Right cardiac atrium (tissue), 5 donors: ENCODE data around the gene REG1B. TPM values are rescaled to one million over a fixed set of nuclear protein-coding genes. Genes with fewer than 3 reads are reported as not detected.
"Not testable (repeated sequence)": the region's sequence is repeated elsewhere in the genome, so short reads cannot be mapped to it uniquely, and the experiment has no call there.

Experiments
- ATAC-seq, 2 donors: fragments of 200-7000 bp; cut with Tn5 transposase; one replicate each; pipeline versions ENCODE4 v1.8.0 to v1.9.1; 2020; ENCODE audit warnings: moderate library complexity in 2 of 2, mild to moderate bottlenecking in 1 of 2
- DNase-seq, 3 donors: peaks; one replicate each; pipeline ENCODE4 v3.0.0-alpha.2; 2020
- H3K27ac ChIP-seq: one replicate; pipeline ENCODE4 v1.5.1; 2013; ENCODE audit warnings: mild to moderate bottlenecking, low read length, control low read depth, moderate library complexity
- H3K27me3 ChIP-seq: one replicate; pipeline ENCODE4 v1.6.1; 2013; ENCODE audit not compliant: control insufficient read depth, insufficient read depth
- H3K4me1 ChIP-seq: one replicate; pipeline ENCODE4 v1.6.1; 2013; ENCODE audit warnings: low read length; ENCODE audit not compliant: control insufficient read depth, insufficient read depth
- H3K4me3 ChIP-seq: one replicate; pipeline ENCODE4 v1.5.1; 2013; ENCODE audit warnings: low read length, control low read depth
- H3K9me3 ChIP-seq: one replicate; pipeline ENCODE4 v1.6.1; 2013; ENCODE audit warnings: low read length; ENCODE audit not compliant: control insufficient read depth
- WGBS: extraction: QIAGEN DNeasy Blood & Tissue Kit; methylation state at CpG from one replicate; pipeline ENCODE4 v1.1.7; 2013; 5-methylcytosine and 5-hydroxymethylcytosine counted together
- intact Hi-C, 4 donors: fragments of 100-400 bp; cut with DNase I; formaldehyde crosslinking; loops; one replicate each; pipeline versions ENCODE4 v1.11.0 to v1.14.0; 2022 to 2023
- polyA plus RNA-seq: library from polyadenylated mRNA; stranded (reverse); fragments of 200-250 nt; gene quantifications from one replicate; pipeline ENCODE4 v1.2.3, GENCODE V29; 2013
- total RNA-seq, 4 donors: library from RNA; stranded (reverse); fragmentation: NEBNext Ultra II Directional; extraction: Animal tissue kit (Norgen Biotek cat#: 25700); gene quantifications; one replicate each; pipeline ENCODE4 v1.2.1, GENCODE V29; 2021
- donor health status: healthy with polysubstance abuse.
- donor health status: DM: no; HTN: yes; CAD: no.
- donor health status: DM: no; HTN: no; CAD: no.
- donor health status: DM: no; HTN: yes; CAD: no; lungs with severe emphysema.
- donor health status: DM: yes; HTN: yes; CAD: no.

The REG1B gene
- total and polyA plus RNA-seq, 5 donors: 0.20 TPM; not detected in 4

- DNase-seq (no peak), ATAC-seq (no peak)
- H3K9me3 ChIP-seq: no peaks in the 10 kb centered on the region
- H3K27me3 ChIP-seq: no peaks in the 10 kb centered on the region
- no peaks in the 10 kb centered on the region for H3K4me1 ChIP-seq
- intact Hi-C loops: no loop called here
- WGBS: 80% methylated on average over 3 of the region's 3 CpGs
- H3K27ac ChIP-seq: no peak overlapping the region
- H3K4me3 ChIP-seq: no peak overlapping the region
These were observed 3.2 kb downstream of the REG1B start for GRCh38 chr2:79084495-79085135.

DNA sequence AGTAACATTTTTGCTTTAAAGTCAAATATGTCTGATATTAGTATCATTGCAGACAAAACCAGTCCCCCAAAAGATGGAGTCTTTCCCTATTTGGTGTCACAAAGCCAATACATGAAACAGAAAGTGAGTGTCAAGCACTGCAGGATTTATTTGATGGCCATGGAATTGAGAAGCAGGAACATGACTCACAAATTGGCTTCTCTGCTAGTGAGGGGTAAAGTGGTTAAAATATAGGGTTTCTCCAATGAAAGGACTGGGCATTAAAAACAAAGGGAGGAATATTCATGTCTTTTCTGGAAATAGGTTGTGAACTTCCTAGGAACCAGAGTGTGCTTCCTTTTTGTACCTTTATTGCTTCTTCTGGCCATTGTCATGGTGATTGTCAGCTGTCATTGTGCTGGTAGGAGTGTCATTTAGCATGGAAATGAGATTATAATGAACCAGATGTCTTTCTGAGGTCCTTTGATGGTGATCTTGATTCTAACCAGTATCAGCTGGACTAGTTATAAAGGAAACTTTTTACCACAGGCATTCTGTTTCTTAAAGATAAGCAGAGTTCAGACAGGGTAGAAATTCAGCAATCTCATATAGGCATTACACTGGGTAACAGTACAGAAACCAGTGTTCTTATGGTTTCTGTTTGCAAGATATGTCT lies 4.1 kb downstream of the REG1B start:
- DNase-seq (no peak), ATAC-seq (no peak)
- Histone ChIP-seq H3K27me3 (no peaks in the 10 kb centered on the region), H3K4me3 (no peak overlapping the region), H3K4me1 (no peaks in the 10 kb centered on the region), H3K9me3 (no peaks in the 10 kb centered on the region), H3K27ac (no peak overlapping the region)
- intact Hi-C loops: no loop called here

GRCh38 chr2:79082987-79083386 lies 4.8 kb downstream of the REG1B start:
- Histone ChIP-seq H3K27ac (no peak overlapping the region), H3K9me3 (no peaks in the 10 kb centered on the region), H3K27me3 (no peaks in the 10 kb centered on the region), H3K4me1 (no peaks in the 10 kb centered on the region), H3K4me3 (no peak overlapping the region)
- peak in 1 of 3 donors; percentile 52 for DNase-seq
- 70% methylated on average over 5 of the region's 5 CpGs for WGBS
- ATAC-seq: no peak
- intact Hi-C loops: no loop called here

GRCh38 chr2:79071078-79071477 lies 16.7 kb downstream of the REG1B start:
- intact Hi-C loops: no loop called here
- Histone ChIP-seq H3K27me3 (no peaks in the 10 kb centered on the region), H3K4me1 (no peaks in the 10 kb centered on the region), H3K4me3 (no peak overlapping the region), H3K27ac (no peak overlapping the region), H3K9me3 (no peaks in the 10 kb centered on the region)
- 79% methylated on average over 2 of the region's 2 CpGs for WGBS
- no peak for DNase-seq
- ATAC-seq: no peak

DNA sequence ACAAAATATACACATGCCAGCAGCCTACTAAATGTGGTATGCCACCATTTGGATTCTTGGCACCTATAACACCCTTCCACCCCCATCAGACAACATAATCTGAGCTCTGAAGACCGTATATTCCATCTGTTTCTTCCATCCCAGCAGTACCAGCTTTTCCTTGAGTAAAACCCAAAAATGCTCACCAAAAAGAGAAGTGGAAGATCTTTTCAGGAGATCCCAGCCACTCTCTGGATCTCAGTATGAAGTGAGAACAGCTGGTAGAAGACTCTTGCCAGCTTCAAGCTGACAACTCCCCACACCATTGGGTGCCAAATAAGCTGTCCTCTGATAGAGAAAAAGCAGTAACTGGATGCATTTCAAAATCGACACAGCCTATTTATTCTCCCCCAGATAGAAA lies 22.6 kb downstream of the REG1B start:
- Histone ChIP-seq H3K9me3 (no peaks in the 10 kb centered on the region), H3K4me1 (no peaks in the 10 kb centered on the region), H3K27ac (no peak overlapping the region), H3K4me3 (no peak overlapping the region), H3K27me3 (no peaks in the 10 kb centered on the region)
- intact Hi-C loops: no loop called here
- ATAC-seq (no peak), DNase-seq (no peak)
- 68% methylated on average over 2 of the region's 2 CpGs for WGBS

DNA sequence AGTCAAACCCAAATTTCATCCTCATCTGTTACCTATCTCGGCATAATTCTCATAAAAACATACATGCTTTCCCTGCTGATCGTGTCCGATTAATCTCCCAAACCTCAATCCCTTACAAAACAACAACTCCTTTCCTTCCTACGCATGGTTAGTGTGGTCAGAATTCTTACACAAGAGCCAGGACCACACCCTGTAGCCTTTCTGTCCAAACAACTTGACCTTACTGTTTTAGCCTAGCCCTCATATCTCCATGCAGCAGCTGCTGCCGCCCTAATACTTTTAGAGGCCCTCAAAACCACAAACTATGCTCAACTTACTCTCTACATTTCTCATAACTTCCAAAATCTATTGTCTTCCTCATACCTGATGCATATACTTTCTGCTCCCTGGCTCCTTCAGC lies 33.0 kb downstream of the REG1B start:
- intact Hi-C loops, DNase-seq, H3K4me1 ChIP-seq, H3K27ac ChIP-seq, H3K4me3 ChIP-seq, H3K27me3 ChIP-seq, H3K9me3 ChIP-seq, ATAC-seq: not testable (repeated sequence)
- 77% methylated on average over 5 of the region's 5 CpGs for WGBS

DNA sequence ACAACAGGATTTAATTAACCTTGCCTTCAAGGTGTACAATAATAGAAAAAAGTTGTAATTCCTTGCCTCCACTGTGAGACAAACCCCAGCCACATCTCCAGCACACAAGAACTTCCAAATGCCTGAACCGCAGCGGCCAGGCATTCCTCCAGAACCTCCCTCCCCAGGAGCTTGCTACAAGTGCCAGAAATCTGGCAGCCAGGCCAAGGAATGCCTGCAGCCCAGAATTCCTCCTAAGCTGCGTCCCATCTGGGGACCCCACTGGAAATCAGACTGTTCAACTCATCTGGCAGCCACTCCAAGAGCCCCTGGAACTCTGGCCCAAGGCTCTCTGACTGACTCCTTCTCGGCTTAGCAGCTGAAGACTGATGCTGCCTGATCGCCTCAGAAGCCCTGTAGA lies 34.3 kb downstream of the REG1B start:
- H3K4me3 ChIP-seq, H3K27me3 ChIP-seq, intact Hi-C loops, H3K27ac ChIP-seq, H3K4me1 ChIP-seq, ATAC-seq, H3K9me3 ChIP-seq: not testable (repeated sequence)
- 40% methylated on average over 5 of the region's 5 CpGs for WGBS
- DNase-seq: peak in 1 of 3 donors; percentile 38

DNA sequence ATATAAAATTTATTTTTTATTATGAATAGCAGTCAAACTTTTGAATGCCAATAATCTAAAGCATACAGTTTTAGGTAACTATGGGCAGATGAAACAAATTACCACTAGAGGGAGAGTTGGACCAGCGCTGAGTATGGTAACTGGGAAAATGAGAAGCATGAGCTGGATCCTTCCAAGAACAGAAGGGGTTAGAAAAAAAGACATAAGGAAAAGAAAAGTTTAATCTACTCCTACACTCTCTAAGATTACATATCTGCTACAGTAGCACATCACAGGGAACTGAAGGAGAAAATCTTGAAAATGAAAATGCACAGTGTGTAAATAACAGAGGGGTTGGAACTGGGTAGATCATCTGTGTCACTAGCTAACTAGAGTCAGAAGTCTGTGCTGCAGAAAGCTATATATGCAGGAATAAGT lies 46.8 kb downstream of the REG1B start:
- Histone ChIP-seq H3K4me1 (no peaks in the 10 kb centered on the region), H3K9me3 (no peaks in the 10 kb centered on the region), H3K27ac (no peak overlapping the region), H3K4me3 (no peak overlapping the region), H3K27me3 (no peaks in the 10 kb centered on the region)
- intact Hi-C loops: no loop called here
- no peak for ATAC-seq
- WGBS: 8% methylated on average over 1 of the region's 1 CpG
- DNase-seq: no peak

DNA sequence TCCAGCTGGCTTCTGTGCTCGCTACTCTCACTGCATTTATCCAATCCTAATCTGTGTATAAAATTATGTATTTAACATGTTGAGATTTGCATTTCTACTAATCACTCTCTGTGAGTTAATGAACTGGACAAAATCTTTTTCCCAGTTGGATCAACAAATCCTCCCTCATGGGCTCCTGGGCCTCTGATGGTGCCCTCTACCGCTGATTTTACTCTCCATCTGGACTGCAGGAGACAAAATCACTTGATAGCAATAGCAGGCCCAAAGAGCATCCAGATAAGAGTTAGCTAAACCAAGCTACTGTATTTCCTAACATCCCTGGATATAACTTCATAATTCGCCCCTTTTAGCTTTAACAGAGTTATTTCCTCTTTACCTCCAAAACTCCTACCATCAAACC lies 47.8 kb downstream of the REG1B start:
- WGBS: 56% methylated on average over 3 of the region's 3 CpGs
- H3K4me1 ChIP-seq: no peaks in the 10 kb centered on the region
- no peaks in the 10 kb centered on the region for H3K27me3 ChIP-seq
- H3K9me3 ChIP-seq: no peaks in the 10 kb centered on the region
- no peak overlapping the region for H3K4me3 ChIP-seq
- ATAC-seq (no peak), DNase-seq (no peak)
- intact Hi-C loops: no loop called here
- H3K27ac ChIP-seq: no peak overlapping the region

Other genes with a start within 250 kb of the REG1B start
- not detected for gene REG3G, start 62.3 kb downstream of the REG1B start, total RNA-seq
- gene REG3G, start 62.3 kb downstream of the REG1B start, polyA plus RNA-seq: not detected
- gene REG1A, start 32.5 kb upstream of the REG1B start, total RNA-seq: 1 to 10 TPM in 1 of 4 donors, not detected in 3; 1.4 TPM
- 1.7 TPM for gene REG1A, start 32.5 kb upstream of the REG1B start, polyA plus RNA-seq
- gene REG3A, start 71.8 kb upstream of the REG1B start, total RNA-seq: 1 to 10 TPM in 1 of 4 donors, not detected in 3; 1.9 TPM
- gene REG3A, start 71.8 kb upstream of the REG1B start, polyA plus RNA-seq: 0.41 TPM